Measurements from ENCODE around the gene FOXP2. TPM values are rescaled to one million over a fixed set of nuclear protein-coding genes. Genes with fewer than 3 reads are reported as not detected.
A peak's percentile ranks its signal among the peaks of the same experiment; 100 is the strongest.

The FOXP2 gene
- total and polyA plus RNA-seq, 2 of the 4 experiments (the other 2 are of a cell fraction), result 0.89 to 1.1 TPM

DNA sequence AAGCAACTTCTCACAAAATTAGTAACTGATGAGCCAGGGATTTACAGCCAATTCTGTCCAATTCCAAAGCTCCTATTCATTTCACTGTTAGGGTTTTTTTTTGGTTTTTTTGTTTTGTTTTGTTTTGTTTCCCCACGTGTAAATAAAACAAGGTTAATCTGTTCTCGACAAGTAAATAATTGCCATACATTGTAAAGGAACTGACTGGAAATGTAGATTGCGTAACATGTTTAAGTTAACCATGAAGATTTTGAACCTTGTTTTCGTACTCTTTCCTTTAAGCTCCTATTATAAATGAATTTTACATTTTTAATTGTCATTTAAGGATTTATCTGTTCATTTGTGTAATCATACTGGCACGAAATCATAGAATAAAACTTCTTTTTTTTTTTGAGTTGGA, 42.0 kb upstream of the FOXP2 start:
- Histone ChIP-seq H3K4ac (ENCODE audit: low read depth, low read length) (no peak overlapping the region), H3K9ac (ENCODE audit: low read depth, low read length) (no peak overlapping the region), H4K8ac (ENCODE audit: low read depth in 2 of 2, low read length in 2 of 2) (no peak overlapping the region), H2AK5ac (ENCODE audit: low read depth, low read length) (no peak overlapping the region), H2BK5ac (ENCODE audit: low read depth, low read length, poor library complexity, severe bottlenecking) (no peak overlapping the region), H3K9me1 (ENCODE audit: insufficient read depth, low read length) (no peaks in the 10 kb centered on the region), H2BK20ac (ENCODE audit: low read depth, low read length) (no peak overlapping the region), H4K20me1 (ENCODE audit: insufficient read depth, low read length) (no peaks in the 10 kb centered on the region), H3K23ac (ENCODE audit: low read depth, low read length) (no peak overlapping the region), H4K91ac (ENCODE audit: insufficient read depth, low read depth, low read length) (no peak overlapping the region), H3K56ac (ENCODE audit: extremely low read depth, insufficient read depth, low read length) (no peak overlapping the region), H3K4me3 (ENCODE audit: insufficient read depth, low read depth, low read length) (no peak overlapping the region), H2BK120ac (ENCODE audit: low read depth, low read length) (no peak overlapping the region), H3K4me1 (ENCODE audit: control insufficient read depth, insufficient read depth, low read length) (no peaks in the 10 kb centered on the region), H2AK9ac (replicated peaks; ENCODE audit: low read depth, low read length, poor library complexity) (no peak overlapping the region), H3K4me2 (ENCODE audit: low read depth, low read length) (no peak overlapping the region), H2BK15ac (ENCODE audit: low read depth, low read length) (no peak overlapping the region), H2AFZ (replicated peaks; ENCODE audit: low read length, poor library complexity) (no peak overlapping the region), H3K18ac (ENCODE audit: low read depth, low read length) (no peak overlapping the region), H3K36me3 (ENCODE audit: control insufficient read depth, insufficient read depth, low read length) (no peaks in the 10 kb centered on the region), H3K79me1 (ENCODE audit: low read depth in 1 of 2, low read length in 2 of 2) (no peaks in the 10 kb centered on the region), H3K9me3 (ENCODE audit: control insufficient read depth, insufficient read depth, low read length) (no peaks in the 10 kb centered on the region), H3K27me3 (ENCODE audit: control insufficient read depth, insufficient read depth, low read length) (no peaks in the 10 kb centered on the region), H3K14ac (replicated peaks; ENCODE audit: low read depth, low read length) (no peak overlapping the region), H4K5ac (ENCODE audit: low read depth, low read length) (no peak overlapping the region), H3K27ac (ENCODE audit: insufficient read depth, low read length) (no peak overlapping the region)
- in situ Hi-C loops (cut with MboI; ENCODE audit: low sequenced_read_pairs) (no loop called here), intact Hi-C loops (cut with micrococcal nuclease) (no loop called here), dilution Hi-C loops (cut with HindIII; ENCODE audit: low sequenced_read_pairs, unreplicated experiment) (no loop called here)
- TF ChIP-seq, protein P1, sequence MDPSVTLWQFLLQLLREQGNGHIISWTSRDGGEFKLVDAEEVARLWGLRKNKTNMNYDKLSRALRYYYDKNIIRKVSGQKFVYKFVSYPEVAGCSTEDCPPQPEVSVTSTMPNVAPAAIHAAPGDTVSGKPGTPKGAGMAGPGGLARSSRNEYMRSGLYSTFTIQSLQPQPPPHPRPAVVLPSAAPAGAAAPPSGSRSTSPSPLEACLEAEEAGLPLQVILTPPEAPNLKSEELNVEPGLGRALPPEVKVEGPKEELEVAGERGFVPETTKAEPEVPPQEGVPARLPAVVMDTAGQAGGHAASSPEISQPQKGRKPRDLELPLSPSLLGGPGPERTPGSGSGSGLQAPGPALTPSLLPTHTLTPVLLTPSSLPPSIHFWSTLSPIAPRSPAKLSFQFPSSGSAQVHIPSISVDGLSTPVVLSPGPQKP (IDR thresholded peaks at IDR 0.05; ENCODE audit: borderline replicate concordance, low read depth, low read length), result no peak
- no peak for TF ChIP-seq MXI1 (IDR thresholded peaks at IDR 0.05; ENCODE audit: borderline replicate concordance, low read depth, low read length)
- TF ChIP-seq RFX5 (IDR thresholded peaks at IDR 0.05; ENCODE audit: low read depth, low read length), result no peak
- TF ChIP-seq RAD21 (IDR thresholded peaks at IDR 0.05; ENCODE audit: low read length), result no peak
- peak; percentile 90 for TF ChIP-seq CEBPB (IDR thresholded peaks at IDR 0.05; ENCODE audit: low read depth, low read length)
- no peak for TF ChIP-seq POLR2A (IDR thresholded peaks at IDR 0.05; ENCODE audit: low read depth, low read length)
- no peak for TF ChIP-seq RCOR1 (IDR thresholded peaks at IDR 0.05; ENCODE audit: insufficient replicate concordance, low read length)
- TF ChIP-seq, protein P2, sequence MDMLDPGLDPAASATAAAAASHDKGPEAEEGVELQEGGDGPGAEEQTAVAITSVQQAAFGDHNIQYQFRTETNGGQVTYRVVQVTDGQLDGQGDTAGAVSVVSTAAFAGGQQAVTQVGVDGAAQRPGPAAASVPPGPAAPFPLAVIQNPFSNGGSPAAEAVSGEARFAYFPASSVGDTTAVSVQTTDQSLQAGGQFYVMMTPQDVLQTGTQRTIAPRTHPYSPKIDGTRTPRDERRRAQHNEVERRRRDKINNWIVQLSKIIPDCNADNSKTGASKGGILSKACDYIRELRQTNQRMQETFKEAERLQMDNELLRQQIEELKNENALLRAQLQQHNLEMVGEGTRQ (IDR thresholded peaks at IDR 0.05; ENCODE audit: low read depth, low read length), result no peak
- no peak for TF ChIP-seq SMC3 (IDR thresholded peaks at IDR 0.05; ENCODE audit: low read depth, low read length)
- no TSS peak for BruUV-seq (replicated peaks)
- POLR2A ChIA-PET (ENCODE audit: unreplicated experiment), result no interaction called here
- CTCF ChIA-PET, result interaction anchor here (0.6 kb wide), 1 partner anchor 1408 kb away, joined by 3 read pairs; no protein-coding TSS in a partner anchor
- ATAC-seq (ENCODE audit: low read depth), result no peak
- no CpG with 5 or more reads among the region's 5 CpGs for WGBS, 2 experiments (ENCODE audit: extremely low coverage in 2 of 2, insufficient read length in 1 of 2)
- DNase-seq, result no peak

All from IMR-90 (cell line).